Placental epithelial cell (primary cell): Measurements from ENCODE around the gene INPP5K. TPM values are rescaled to one million over a fixed set of nuclear protein-coding genes. Genes with fewer than 3 reads are reported as not detected.

ENCODE experiments used
- total RNA-seq: library from RNA; depleted of rRNA; stranded (reverse); fragments of >200 nt; gene quantifications from 2 replicates; pipeline ENCODE4 v1.2.3, GENCODE V29; 2012

INPP5K gene
- 25.6 and 26.7 TPM in 2 replicates for total RNA-seq

DNA sequence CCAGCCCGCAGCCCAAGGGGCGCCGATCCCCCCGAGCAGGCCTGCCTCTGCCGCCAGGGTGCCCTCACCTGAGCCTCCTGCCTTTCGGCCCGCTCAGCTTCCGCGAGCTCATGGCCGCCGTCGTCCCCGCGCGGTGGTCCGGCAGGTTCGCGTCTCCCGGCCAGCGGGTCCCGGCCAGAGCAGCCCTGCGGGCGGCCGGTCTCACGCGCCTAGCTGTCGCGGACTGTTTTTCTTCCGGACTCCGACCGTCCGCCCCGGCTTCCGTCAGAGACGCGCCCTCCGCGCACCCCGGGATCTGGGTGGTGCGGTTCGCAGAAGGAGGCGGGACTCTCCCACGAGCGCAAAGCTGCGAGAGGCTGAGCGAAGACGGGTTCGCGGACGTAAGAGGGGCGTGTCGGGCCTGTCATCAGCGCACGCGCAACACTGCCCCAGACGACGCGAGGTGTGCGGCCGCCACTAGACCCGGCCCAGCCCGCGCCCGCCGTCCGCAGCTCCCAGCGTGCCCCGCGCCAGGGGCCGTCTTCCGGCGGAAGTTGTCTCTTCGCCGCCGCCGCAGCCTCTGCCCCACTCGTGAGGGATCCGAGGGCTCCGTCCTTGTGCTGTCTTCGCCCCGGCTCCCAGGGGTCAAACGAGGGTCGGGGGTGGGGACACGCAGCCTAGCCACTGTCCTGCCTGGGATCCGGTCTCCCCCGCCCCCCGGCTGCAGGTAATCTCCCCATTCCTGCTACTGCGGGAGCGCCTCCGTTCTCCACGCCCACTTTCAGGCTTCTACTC, at the start of gene INPP5K:
Gene INPP5K (minus strand): TSS at position 225 of the 774 bp plus-strand sequence. CDS start 113 bp downstream, at position 112.

DNA sequence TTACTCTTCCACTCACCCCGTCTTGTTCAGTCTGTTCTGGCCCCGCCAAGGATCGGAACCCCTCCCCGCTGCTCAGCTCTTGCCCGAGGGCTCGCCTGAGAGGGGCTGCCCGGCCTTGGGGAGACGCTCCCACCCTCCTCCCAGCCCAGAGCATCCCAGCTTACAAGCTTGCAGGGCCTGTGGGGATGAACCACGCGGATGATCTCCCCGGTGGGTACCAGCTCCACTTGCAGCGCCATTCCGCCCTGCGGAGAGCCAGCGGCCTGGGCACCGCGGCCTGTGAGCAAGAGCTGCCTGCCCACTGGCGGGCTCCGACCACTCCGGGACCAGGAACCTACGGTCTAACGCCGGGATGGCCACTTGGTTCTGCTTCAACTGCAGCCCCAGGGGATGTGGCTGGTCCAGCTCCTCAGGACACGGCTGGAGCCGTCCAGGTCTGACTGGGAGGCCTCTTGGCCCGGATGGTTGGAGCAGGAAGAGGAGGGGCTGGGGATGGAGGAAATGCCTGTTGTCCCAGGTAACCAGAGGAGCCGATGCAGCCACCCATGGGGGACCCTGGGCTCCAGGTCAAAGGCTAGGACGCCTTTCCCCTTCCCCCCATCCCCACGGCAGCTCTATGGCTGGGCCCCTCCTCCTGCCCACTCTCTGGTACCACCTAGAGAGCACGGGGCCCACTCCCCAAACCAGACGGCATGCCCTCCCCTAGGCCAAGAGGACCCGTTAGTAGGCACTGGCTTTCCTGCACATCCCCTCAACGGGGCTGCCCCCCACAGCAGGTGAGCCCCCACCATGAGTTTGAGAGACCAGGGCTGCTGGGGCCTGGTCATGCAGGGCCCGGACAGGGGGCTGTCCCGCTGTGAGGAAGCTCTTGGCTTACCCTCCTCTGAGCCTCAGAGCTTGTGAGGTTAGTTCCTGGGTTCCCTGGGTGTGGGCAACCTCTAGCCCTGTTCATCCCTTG, 23.9 kb downstream of the INPP5K start, which contains the start of gene MYO1C:
Gene MYO1C (minus strand): TSS at position 438 of the 958 bp plus-strand sequence. CDS start 199 bp downstream, at position 239.

DNA sequence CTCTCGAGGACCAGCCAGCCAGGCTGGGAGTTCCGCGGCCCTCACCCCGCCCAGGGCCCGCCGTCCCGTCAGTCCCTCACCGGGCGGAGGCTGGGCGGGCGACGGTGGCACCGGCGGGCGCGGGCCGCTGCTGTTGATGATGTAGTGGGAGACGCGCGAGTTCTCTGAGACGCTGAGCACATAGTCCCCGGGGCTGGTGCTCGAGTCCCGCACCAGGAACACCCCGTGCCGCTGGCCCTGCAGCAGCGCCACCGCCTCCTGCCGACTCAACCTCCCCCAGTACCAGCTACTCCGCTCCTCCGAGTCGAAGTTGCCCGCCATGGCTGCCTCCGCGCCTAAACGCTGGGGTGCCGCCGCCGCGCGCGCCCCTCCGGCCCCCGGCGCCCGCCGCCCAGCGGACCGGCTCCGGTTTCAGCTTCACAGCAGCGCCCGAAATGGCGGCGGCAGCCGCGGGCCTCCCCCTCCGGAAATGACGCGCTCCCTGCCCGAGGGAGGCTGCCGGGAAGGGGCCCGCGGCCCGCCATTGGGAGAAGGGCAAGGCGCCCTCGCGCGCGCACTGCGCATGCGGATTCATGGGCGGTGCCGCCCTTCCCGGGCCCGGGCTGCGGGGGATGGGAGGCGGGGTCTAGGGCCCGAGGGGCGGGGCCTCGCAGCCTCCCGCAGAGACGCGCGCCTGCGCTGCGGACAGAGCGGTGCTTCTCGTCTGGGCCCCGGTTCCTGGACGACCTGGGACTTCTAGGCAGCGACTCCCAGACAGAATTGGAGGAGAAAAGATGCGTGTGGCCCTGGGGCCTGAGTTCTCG, 60.4 kb downstream of the INPP5K start, which contains the start of gene CRK:
Gene CRK (minus strand): TSS at position 436 of the 803 bp plus-strand sequence. CDS start 115 bp downstream, at position 321.

Other genes with a start within 250 kb of the INPP5K start
- not detected in 2 replicates for gene BHLHA9, start 246.2 kb downstream of the INPP5K start, total RNA-seq
- gene TRARG1, start 236.9 kb downstream of the INPP5K start, total RNA-seq, result not detected in 2 replicates
- gene YWHAE, start 116.4 kb downstream of the INPP5K start, total RNA-seq, result 450 and 691 TPM in 2 replicates
- 82.8 and 129 TPM in 2 replicates for gene CRK, start 60.4 kb downstream of the INPP5K start, total RNA-seq
- gene MYO1C, start 23.9 kb downstream of the INPP5K start, total RNA-seq, result 152 and 199 TPM in 2 replicates
- 11.8 and 18.5 TPM in 2 replicates for gene PITPNA, start 46.2 kb upstream of the INPP5K start, total RNA-seq
- gene SLC43A2, start 112.2 kb upstream of the INPP5K start, total RNA-seq, result 3.9 and 4.3 TPM in 2 replicates
- 0.43 and 0.79 TPM in 2 replicates for gene SCARF1, start 129.1 kb upstream of the INPP5K start, total RNA-seq
- 7.0 and 7.5 TPM in 2 replicates for gene RILP, start 133.3 kb upstream of the INPP5K start, total RNA-seq
- gene PRPF8, start 168.3 kb upstream of the INPP5K start, total RNA-seq, result 123 and 169 TPM in 2 replicates
- 2.9 and 5.9 TPM in 2 replicates for gene TLCD2, start 193.8 kb upstream of the INPP5K start, total RNA-seq
- gene WDR81, start 208.1 kb upstream of the INPP5K start, total RNA-seq, result 22.8 and 24.8 TPM in 2 replicates
- 0.79 and 0.87 TPM in 2 replicates for gene SERPINF2, start 226.3 kb upstream of the INPP5K start, total RNA-seq
- 0.33 and 1.2 TPM in 2 replicates for gene SERPINF1, start 245.4 kb upstream of the INPP5K start, total RNA-seq